CD4-positive, alpha-beta T cell (primary cell): Measurements from ENCODE around the gene CDC42BPA. TPM values are rescaled to one million over a fixed set of nuclear protein-coding genes. Genes with fewer than 3 reads are reported as not detected.
"Not testable (repeated sequence)": the region's sequence is repeated elsewhere in the genome, so short reads cannot be mapped to it uniquely, and the experiment has no call there.

Experiments used
- ATAC-seq: fragments of 200-7000 bp; cut with Tn5 transposase; one replicate; pipeline ENCODE4 v1.10.0; 2022; ENCODE audit warnings: mild to moderate bottlenecking; ENCODE audit not compliant: poor library complexity
- CTCF ChIA-PET: fragments of 350-600 bp; sonication (Branson Sonifier 250); formaldehyde crosslinking; loops from one replicate; lab custom pipeline; 2021; ENCODE audit warnings: antibody characterized with exemption, inconsistent platforms; lab: Charles Lee
- POLR2A ChIA-PET: fragments of 350-600 bp; sonication (Branson Sonifier 250); formaldehyde crosslinking; loops from one replicate; lab custom pipeline; 2021; ENCODE audit warnings: antibody characterized with exemption, inconsistent platforms; lab: Charles Lee
- DNase-seq, 14 experiments: peaks; one replicate each; pipeline ENCODE4 v3.0.0-alpha.2; 2013 to 2020; ENCODE audit warnings: mixed read lengths in 2 of 14
- H3K27ac ChIP-seq, 2 donors: one replicate each; pipeline versions ENCODE4 v1.5.1 to v1.7.0; 2013; ENCODE audit warnings: low read length in 2 of 2, low read depth in 1 of 2, mild to moderate bottlenecking in 1 of 2
- H3K27me3 ChIP-seq, 2 experiments: 1 replicate in 1 of 2; 2 replicates in 1 of 2; pipeline versions ENCODE4 v1.6.1 to v1.7.0; 2013; ENCODE audit warnings: low read length in 2 of 2, control low read depth in 1 of 2, mild to moderate bottlenecking in 1 of 2, moderate library complexity in 1 of 2; ENCODE audit not compliant: insufficient read depth in 2 of 2, control insufficient read depth in 1 of 2
- H3K36me3 ChIP-seq: one replicate; pipeline ENCODE4 v1.6.1; 2013; ENCODE audit warnings: low read length, control low read depth; ENCODE audit not compliant: insufficient read depth
- H3K4me1 ChIP-seq: one replicate; pipeline ENCODE4 v1.6.1; 2013; ENCODE audit warnings: low read length, control low read depth; ENCODE audit not compliant: insufficient read depth
- H3K4me3 ChIP-seq: one replicate; pipeline ENCODE4 v1.5.1; 2013; ENCODE audit warnings: mild to moderate bottlenecking, low read length, moderate library complexity
- H3K9me3 ChIP-seq, 2 experiments: 1 replicate in 1 of 2; 2 replicates in 1 of 2; pipeline versions ENCODE4 v1.6.1 to v1.7.0; 2013; ENCODE audit warnings: low read length in 2 of 2, mild to moderate bottlenecking in 2 of 2, control low read depth in 1 of 2, moderate library complexity in 1 of 2; ENCODE audit not compliant: control insufficient read depth in 1 of 2, insufficient read depth in 1 of 2
- H3K27ac Mint-ChIP-seq: one replicate; pipeline ENCODE4 v1.8.0; 2020; ENCODE audit warnings: mixed read lengths
- H3K27me3 Mint-ChIP-seq: one replicate; pipeline ENCODE4 v1.8.0; 2021; ENCODE audit warnings: mixed read lengths
- H3K36me3 Mint-ChIP-seq: one replicate; pipeline ENCODE4 v1.8.0; 2021; ENCODE audit warnings: low read depth, mixed read lengths
- H3K4me1 Mint-ChIP-seq: one replicate; pipeline ENCODE4 v1.8.0; 2021; ENCODE audit warnings: low read depth, mixed read lengths
- H3K4me3 Mint-ChIP-seq: one replicate; pipeline ENCODE4 v1.8.0; 2020; ENCODE audit warnings: mild to moderate bottlenecking, mixed read lengths
- H3K9me3 Mint-ChIP-seq: one replicate; pipeline ENCODE4 v1.8.0; 2020; ENCODE audit warnings: mixed read lengths
- CTCF ChIP-seq: fragments of 200-600 bp; IDR thresholded peaks from one replicate; pipeline ENCODE4 v1.8.0; 2022; ENCODE audit warnings: antibody characterized with exemption, mild to moderate bottlenecking
- intact Hi-C, 2 experiments: fragments of 100-400 bp; cut with DNase I in 1 of 2; cut with micrococcal nuclease in 1 of 2; formaldehyde crosslinking; loops; one replicate each; pipeline versions ENCODE4 v1.15.1 to v1.9.0; 2023 to 2025; cut with DNase I, micrococcal nuclease
- total RNA-seq, 174 experiments: library from RNA in 2 of 174; stranded (reverse) in 2 of 174; gene quantifications; one replicate each; pipeline ENCODE4 v1.2.3 and lab custom pipeline; 2021 to 2026

CDC42BPA gene
- total RNA-seq, 2 experiments from 2014 or later = 2.2 to 3.0 TPM

- H3K27me3 ChIP-seq = peaks cover 3 to 5% of the 10 kb centered on the region in 2 experiments
- CTCF ChIA-PET = no interaction called here
- no peak for DNase-seq
- intact Hi-C loops = no loop called here
- POLR2A ChIA-PET = no interaction called here
- no peak overlapping the region for H3K27ac ChIP-seq
- no peak overlapping the region for H3K4me3 ChIP-seq
- peaks cover 6% of the 10 kb centered on the region for H3K27me3 Mint-ChIP-seq
- no peaks in the 10 kb centered on the region for H3K36me3 Mint-ChIP-seq
- H3K4me3 Mint-ChIP-seq = no peak overlapping the region
- H3K4me1 Mint-ChIP-seq = no peaks in the 10 kb centered on the region
- H3K9me3 Mint-ChIP-seq = no peaks in the 10 kb centered on the region
- no peak for TF ChIP-seq CTCF
- no peak for ATAC-seq
- H3K27ac Mint-ChIP-seq = no peak overlapping the region
- H3K36me3 ChIP-seq = no peaks in the 10 kb centered on the region
- H3K9me3 ChIP-seq = no peaks in the 10 kb centered on the region
- no peaks in the 10 kb centered on the region for H3K4me1 ChIP-seq
Observed at GRCh38 chr1:227343206-227343605, 24.9 kb upstream of the CDC42BPA start.

- CTCF ChIA-PET = no interaction called here
- TF ChIP-seq CTCF = no peak
- POLR2A ChIA-PET = no interaction called here
- no peak for DNase-seq
- Histone ChIP-seq H3K27ac (no peak overlapping the region), H3K9me3 (no peaks in the 10 kb centered on the region), H3K4me1 (no peaks in the 10 kb centered on the region), H3K36me3 (no peaks in the 10 kb centered on the region), H3K4me3 (no peak overlapping the region), H3K27me3 (peaks cover 0 to 3% of the 10 kb centered on the region in 2 experiments)
- H3K27ac Mint-ChIP-seq = no peak overlapping the region
- intact Hi-C loops = no loop called here
- H3K4me3 Mint-ChIP-seq = no peak overlapping the region
- no peaks in the 10 kb centered on the region for H3K36me3 Mint-ChIP-seq
- H3K9me3 Mint-ChIP-seq = no peaks in the 10 kb centered on the region
- no peaks in the 10 kb centered on the region for H3K4me1 Mint-ChIP-seq
- ATAC-seq = no peak
- peaks cover under 1% of the 10 kb centered on the region for H3K27me3 Mint-ChIP-seq
Observed at GRCh38 chr1:227342075-227342829, 24.0 kb upstream of the CDC42BPA start.

GRCh38 chr1:227336136-227336535, 17.8 kb upstream of the CDC42BPA start:
- H3K9me3 ChIP-seq, intact Hi-C loops, H3K36me3 ChIP-seq, ATAC-seq, H3K4me3 ChIP-seq, H3K9me3 Mint-ChIP-seq, H3K27ac Mint-ChIP-seq, H3K4me3 Mint-ChIP-seq, H3K4me1 ChIP-seq, CTCF ChIA-PET, H3K36me3 Mint-ChIP-seq, H3K27me3 ChIP-seq, POLR2A ChIA-PET, DNase-seq, H3K4me1 Mint-ChIP-seq, H3K27ac ChIP-seq: not testable (repeated sequence)
- H3K27me3 Mint-ChIP-seq = peaks cover 13% of the 10 kb centered on the region
